Activated CD4-positive, alpha-beta T cell treated with anti-CD3 and anti-CD28 coated beads, Interleukin-2, amount 10 ng/mL, durations not matched to agents 7 days and 5 days (primary cell): Measurements from ENCODE around the gene NEURL1B. TPM values are rescaled to one million over a fixed set of nuclear protein-coding genes. Genes with fewer than 3 reads are reported as not detected.

Experiments
- CTCF ChIA-PET: fragments of 350-600 bp; sonication (Branson Sonifier 250); formaldehyde crosslinking; loops from one replicate; lab custom pipeline; 2021; ENCODE audit warnings: antibody characterized with exemption; lab: Charles Lee
- POLR2A ChIA-PET: fragments of 350-600 bp; sonication (Branson Sonifier 250); formaldehyde crosslinking; loops from one replicate; lab custom pipeline; 2021; ENCODE audit warnings: antibody characterized with exemption; lab: Charles Lee
- DNase-seq: peaks from one replicate; pipeline ENCODE4 v3.0.0-alpha.2; 2020
- H3K27ac Mint-ChIP-seq: one replicate; pipeline ENCODE4 v1.8.0; 2021; ENCODE audit warnings: mild to moderate bottlenecking, moderate library complexity, mixed read lengths
- H3K27me3 Mint-ChIP-seq: one replicate; pipeline ENCODE4 v1.8.0; 2021; ENCODE audit warnings: mixed read lengths
- H3K36me3 Mint-ChIP-seq: one replicate; pipeline ENCODE4 v1.8.0; 2021; ENCODE audit warnings: low read depth, mixed read lengths
- H3K4me1 Mint-ChIP-seq: one replicate; pipeline ENCODE4 v1.8.0; 2021; ENCODE audit warnings: mixed read lengths
- H3K4me3 Mint-ChIP-seq: one replicate; pipeline ENCODE4 v1.8.0; 2021; ENCODE audit warnings: mild to moderate bottlenecking, moderate library complexity, mixed read lengths
- H3K9me3 Mint-ChIP-seq: one replicate; pipeline ENCODE4 v1.8.0; 2021; ENCODE audit warnings: mixed read lengths
- total RNA-seq, 2 experiments: library from RNA; stranded (reverse); gene quantifications; one replicate each; pipeline ENCODE4 v1.2.3, GENCODE V29; 2021

NEURL1B gene
- total RNA-seq, 2 experiments from 2014 or later = 7.8 to 8.7 TPM

DNA sequence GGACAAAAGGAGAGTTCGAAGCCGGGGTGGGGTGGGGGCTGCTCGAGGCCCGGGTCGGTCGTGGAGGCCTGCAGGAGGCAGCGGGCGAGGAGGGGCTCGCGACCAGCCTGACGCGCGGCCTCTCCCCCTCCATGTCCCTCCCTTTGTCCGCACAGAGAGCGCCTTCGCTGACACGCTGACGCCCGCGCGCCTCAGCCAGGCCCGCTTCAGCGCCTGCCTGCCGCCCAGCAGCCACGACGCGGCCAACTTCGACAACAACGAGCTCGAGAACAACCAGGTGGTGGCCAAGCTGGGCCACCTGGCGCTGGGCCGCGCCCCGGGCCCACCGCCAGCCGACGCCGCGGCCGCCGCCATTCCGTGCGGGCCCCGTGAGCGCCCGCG lies 42.2 kb downstream of the NEURL1B start:
- H3K36me3 Mint-ChIP-seq = no peaks in the 10 kb centered on the region
- peaks cover 15% of the 10 kb centered on the region for H3K27me3 Mint-ChIP-seq
- POLR2A ChIA-PET = no interaction called here
- H3K9me3 Mint-ChIP-seq = no peaks in the 10 kb centered on the region
- DNase-seq = no peak
- CTCF ChIA-PET = no interaction called here
- H3K4me1 Mint-ChIP-seq = peaks cover 12% of the 10 kb centered on the region
- no peak overlapping the region for H3K27ac Mint-ChIP-seq
- H3K4me3 Mint-ChIP-seq = peak overlapping the region; percentile 28

DNA sequence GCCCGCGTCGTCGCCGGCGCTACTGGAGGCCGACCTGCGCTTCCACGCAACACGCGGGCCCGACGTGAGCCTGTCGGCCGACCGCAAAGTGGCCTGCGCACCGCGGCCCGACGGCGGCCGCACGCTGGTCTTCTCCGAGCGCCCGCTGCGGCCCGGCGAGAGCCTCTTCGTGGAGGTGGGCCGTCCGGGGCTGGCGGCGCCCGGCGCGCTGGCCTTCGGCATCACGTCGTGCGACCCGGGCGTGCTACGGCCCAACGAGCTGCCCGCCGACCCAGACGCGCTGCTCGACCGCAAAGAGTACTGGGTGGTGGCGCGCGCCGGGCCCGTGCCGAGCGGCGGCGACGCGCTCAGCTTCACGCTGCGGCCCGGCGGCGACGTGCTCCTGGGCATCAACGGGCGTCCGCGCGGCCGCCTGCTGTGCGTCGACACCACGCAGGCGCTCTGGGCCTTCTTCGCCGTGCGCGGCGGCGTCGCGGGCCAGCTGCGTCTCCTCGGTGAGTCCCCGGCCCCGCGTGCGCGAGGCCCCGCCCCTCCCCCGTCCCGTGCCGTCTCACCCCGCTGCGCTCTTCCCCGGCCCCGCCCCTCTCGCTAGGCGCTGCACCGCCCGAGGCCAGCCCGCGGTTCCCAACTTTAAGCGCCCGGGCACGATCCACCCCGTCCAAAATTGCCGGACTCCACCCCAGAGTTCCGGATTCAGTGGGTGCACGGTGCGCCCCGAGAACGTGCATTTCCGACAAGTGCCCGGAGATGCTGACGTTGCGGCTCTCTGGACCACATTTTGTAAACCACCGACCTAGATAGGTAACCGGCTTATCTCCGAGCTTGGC lies 42.8 kb downstream of the NEURL1B start:
- Mint-ChIP-seq H3K27me3 (peaks cover 15% of the 10 kb centered on the region), H3K36me3 (no peaks in the 10 kb centered on the region), H3K9me3 (no peaks in the 10 kb centered on the region), H3K27ac (no peak overlapping the region), H3K4me3 (peak overlapping the region; percentile 59), H3K4me1 (peaks cover 18% of the 10 kb centered on the region)
- DNase-seq = peak; percentile 53
- POLR2A ChIA-PET = no interaction called here
- CTCF ChIA-PET = interaction anchor here (0.7 to 1.0 kb wide), 2 partner anchors 50 to 61 kb away, joined by 3 read pairs; no protein-coding TSS in a partner anchor

- ChIA-PET CTCF (interaction anchor here (1.0 kb wide), 1 partner anchor 51 kb away, joined by 3 read pairs; no protein-coding TSS in a partner anchor), POLR2A (no interaction called here)
- Mint-ChIP-seq H3K27ac (no peak overlapping the region), H3K9me3 (no peaks in the 10 kb centered on the region), H3K36me3 (no peaks in the 10 kb centered on the region), H3K4me1 (peaks cover 26% of the 10 kb centered on the region), H3K27me3 (peaks cover 15% of the 10 kb centered on the region), H3K4me3 (no peak overlapping the region)
- DNase-seq = no peak
Measured at GRCh38 chr5:172685091-172685490, 44.0 kb downstream of the NEURL1B start.

GRCh38 chr5:172686111-172686510 lies 45.0 kb downstream of the NEURL1B start:
- Mint-ChIP-seq H3K27ac (no peak overlapping the region), H3K27me3 (peaks cover 15% of the 10 kb centered on the region), H3K9me3 (no peaks in the 10 kb centered on the region), H3K4me1 (peaks cover 31% of the 10 kb centered on the region), H3K4me3 (no peak overlapping the region), H3K36me3 (no peaks in the 10 kb centered on the region)
- no peak for DNase-seq
- POLR2A ChIA-PET = no interaction called here
- CTCF ChIA-PET = no interaction called here

DNA sequence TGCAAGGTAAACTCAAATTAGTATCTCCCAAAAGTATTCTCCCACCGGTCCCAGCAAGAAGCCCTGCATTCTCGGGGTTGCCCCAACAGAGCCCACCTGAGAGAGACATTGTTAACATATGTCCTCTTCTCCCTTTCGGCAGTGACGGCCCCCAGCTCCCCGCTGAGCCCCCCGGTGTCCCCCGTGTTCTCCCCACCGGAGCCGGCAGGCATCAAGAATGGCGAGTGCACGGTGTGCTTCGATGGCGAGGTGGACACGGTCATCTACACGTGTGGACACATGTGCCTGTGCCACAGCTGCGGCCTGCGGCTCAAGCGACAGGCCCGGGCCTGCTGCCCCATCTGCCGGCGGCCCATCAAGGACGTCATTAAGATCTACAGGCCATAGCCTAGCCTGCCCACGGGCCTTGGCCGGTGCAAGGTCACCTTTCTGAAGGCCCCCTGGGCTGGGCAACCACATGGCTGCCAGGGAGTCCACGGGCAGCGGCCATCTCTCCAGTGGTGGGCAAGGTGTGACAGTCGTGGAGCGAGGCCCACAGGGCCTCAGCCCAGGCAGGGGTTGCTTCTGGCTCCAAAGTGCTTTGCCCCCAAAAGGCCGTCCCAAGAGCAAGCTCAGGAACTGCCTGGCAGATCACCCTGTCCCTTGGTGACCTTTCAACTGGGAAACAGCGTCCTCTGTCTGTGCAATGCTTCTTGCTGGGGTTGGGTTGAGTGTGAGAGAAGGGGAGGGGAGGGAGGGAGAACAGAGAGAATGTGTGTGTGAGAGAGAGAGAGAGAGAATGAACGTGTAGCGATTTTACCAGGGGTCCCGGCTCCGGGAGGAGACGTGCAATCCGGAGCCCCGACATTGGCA lies 45.7 kb downstream of the NEURL1B start:
- no peak for DNase-seq
- Mint-ChIP-seq H3K4me3 (no peak overlapping the region), H3K36me3 (no peaks in the 10 kb centered on the region), H3K27me3 (peaks cover 14% of the 10 kb centered on the region), H3K9me3 (no peaks in the 10 kb centered on the region), H3K4me1 (peaks cover 31% of the 10 kb centered on the region), H3K27ac (no peak overlapping the region)
- CTCF ChIA-PET = interaction anchor here (1.7 kb wide), 1 partner anchor 10 kb away, joined by 5 read pairs; no protein-coding TSS in a partner anchor
- POLR2A ChIA-PET = no interaction called here

GRCh38 chr5:172687940-172688339 lies 46.9 kb downstream of the NEURL1B start:
- H3K27ac Mint-ChIP-seq = peak overlapping the region; percentile 77
- DNase-seq = no peak
- ChIA-PET POLR2A (no interaction called here), CTCF (interaction anchor here (1.0 to 1.7 kb wide), 2 partner anchors 9 to 25 kb away, joined by 3 to 5 read pairs; no protein-coding TSS in a partner anchor)
- H3K27me3 Mint-ChIP-seq = peaks cover 7% of the 10 kb centered on the region
- H3K9me3 Mint-ChIP-seq = no peaks in the 10 kb centered on the region
- no peaks in the 10 kb centered on the region for H3K36me3 Mint-ChIP-seq
- no peak overlapping the region for H3K4me3 Mint-ChIP-seq
- peaks cover 29% of the 10 kb centered on the region for H3K4me1 Mint-ChIP-seq

DNA sequence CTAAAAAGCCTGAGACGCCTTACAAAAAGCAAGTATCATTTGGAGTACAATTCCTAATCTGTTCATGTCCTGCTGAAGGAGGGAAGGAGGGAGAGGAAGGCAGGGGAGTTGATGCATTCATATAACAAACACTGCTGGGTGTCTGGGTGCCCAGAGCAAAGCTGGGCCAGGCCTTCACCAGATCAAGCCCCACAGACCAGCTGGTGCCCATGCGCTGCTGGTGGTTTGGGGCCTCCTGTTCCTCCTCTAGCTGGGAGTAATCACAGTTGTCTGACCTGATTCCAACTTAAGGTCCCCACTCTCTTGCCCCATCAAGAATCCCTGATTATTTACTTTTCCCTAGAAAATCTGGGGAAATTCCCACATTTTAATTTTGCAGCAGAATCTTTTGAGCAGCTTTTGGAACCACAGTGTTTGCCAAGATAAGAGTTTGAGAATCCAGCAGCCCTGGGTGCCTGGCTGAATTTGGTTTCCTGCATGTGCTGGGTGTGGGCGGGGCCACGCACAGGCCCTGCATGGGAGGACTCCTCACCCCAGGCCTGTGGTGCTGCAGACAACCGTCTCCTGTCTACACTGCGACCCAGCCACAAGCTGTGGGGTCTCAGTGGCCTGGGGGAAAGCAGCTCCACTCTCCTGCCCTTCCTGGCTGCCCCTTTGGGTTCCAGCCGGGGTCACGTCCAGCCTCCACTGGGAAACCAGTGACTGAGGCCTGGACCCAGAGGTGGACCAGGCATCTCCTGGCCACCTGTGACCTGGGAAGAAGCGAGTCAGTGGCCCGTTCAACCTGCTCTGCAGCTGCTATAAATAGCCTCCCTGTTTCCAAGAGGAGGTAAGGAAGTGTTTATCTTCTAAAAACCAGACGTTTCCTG lies 47.5 kb downstream of the NEURL1B start:
- peak; percentile 58 for DNase-seq
- Mint-ChIP-seq H3K4me3 (no peak overlapping the region), H3K36me3 (no peaks in the 10 kb centered on the region), H3K4me1 (peaks cover 27% of the 10 kb centered on the region), H3K27ac (peak overlapping the region; percentile 77), H3K9me3 (no peaks in the 10 kb centered on the region), H3K27me3 (peaks cover 5% of the 10 kb centered on the region)
- ChIA-PET POLR2A (no interaction called here), CTCF (interaction anchor here (0.7 to 1.7 kb wide), 3 partner anchors 8 to 25 kb away, joined by 3 to 5 read pairs (median 4); no protein-coding TSS in a partner anchor)

DNA sequence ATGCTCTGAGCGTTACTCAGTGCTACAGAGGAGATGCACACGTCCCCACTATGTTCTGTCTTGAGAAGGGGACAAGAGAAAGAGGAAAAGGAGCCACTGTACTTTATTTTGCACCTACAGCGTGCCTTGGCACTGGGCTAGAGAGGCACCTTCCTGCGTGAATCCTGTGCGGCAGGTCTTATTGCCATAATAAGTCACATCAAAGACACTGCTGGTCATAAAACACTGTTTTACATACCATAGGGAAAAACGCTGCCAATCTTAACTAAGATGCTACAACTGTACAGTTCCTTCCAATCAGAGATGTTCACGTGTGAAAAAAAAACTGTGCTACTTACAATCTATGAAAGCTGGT lies 48.1 kb downstream of the NEURL1B start:
- CTCF ChIA-PET = no interaction called here
- H3K36me3 Mint-ChIP-seq = no peaks in the 10 kb centered on the region
- POLR2A ChIA-PET = no interaction called here
- no peaks in the 10 kb centered on the region for H3K9me3 Mint-ChIP-seq
- peak overlapping the region; percentile 77 for H3K27ac Mint-ChIP-seq
- H3K4me1 Mint-ChIP-seq = peaks cover 26% of the 10 kb centered on the region
- H3K27me3 Mint-ChIP-seq = peaks cover 4% of the 10 kb centered on the region
- no peak overlapping the region for H3K4me3 Mint-ChIP-seq
- DNase-seq = no peak

DNA sequence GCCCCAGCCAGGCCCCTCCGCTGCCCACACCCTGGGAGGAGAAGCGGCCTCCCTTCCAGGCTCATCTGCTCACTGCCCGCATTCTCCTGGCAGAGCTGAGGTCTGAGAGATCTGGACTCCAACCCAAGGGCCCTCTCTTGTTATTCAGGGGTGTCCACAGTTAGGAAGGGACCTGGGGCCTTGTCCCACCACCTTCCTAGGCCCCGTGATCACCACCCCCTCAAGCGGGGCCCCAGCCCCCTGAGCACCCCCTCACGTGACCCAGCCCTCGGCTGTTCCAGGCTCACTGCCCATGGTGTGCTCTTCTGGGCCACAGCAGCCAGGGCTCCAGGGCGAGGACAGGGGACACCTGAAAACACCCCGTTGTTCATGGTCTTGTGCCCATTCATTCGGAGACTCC lies 48.7 kb downstream of the NEURL1B start:
- ChIA-PET CTCF (no interaction called here), POLR2A (no interaction called here)
- no peak overlapping the region for H3K27ac Mint-ChIP-seq

DNA sequence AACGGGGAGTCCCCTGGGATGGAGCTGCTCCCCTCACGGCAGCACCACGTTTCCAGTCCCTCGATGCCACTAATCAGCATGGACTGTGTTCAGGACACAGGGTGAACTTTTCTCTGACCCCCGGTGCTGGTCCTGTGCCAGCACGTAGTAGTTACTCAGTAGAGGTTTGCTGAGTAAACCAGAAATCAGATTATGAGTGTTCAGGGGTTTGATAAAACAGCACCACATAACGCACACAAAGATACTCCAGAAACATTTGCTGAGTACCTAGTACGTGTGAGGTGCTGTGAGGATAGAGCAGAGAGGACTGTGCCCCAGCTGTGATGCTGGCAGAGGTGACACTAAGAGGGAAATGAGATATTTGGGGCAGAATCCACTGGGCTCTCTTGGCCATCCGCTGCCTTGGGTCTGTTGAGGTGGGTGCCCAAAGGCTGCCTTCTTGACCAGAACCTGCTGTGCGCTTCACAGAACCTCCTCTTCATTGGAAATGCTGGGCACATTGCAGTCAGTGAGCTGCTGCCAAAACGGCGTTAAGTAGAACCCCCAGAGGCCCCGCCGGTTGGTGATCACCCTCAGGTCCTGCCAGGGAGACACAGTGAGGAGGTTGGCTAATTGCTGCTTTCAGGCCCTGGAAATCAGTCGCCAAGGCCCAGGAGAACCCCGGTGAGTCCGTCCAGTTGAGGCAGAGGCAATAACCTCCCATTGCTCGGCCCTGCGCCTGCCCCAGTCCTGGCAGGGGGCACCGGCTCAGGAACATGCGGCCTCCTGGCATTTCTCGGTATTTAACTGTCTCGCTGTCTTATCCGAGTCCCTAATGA lies 49.4 kb downstream of the NEURL1B start:
- no peak overlapping the region for H3K4me3 Mint-ChIP-seq
- H3K36me3 Mint-ChIP-seq = no peaks in the 10 kb centered on the region
- POLR2A ChIA-PET = no interaction called here
- no peak for DNase-seq
- no peak overlapping the region for H3K27ac Mint-ChIP-seq
- H3K27me3 Mint-ChIP-seq = no peaks in the 10 kb centered on the region
- no peaks in the 10 kb centered on the region for H3K9me3 Mint-ChIP-seq
- peaks cover 27% of the 10 kb centered on the region for H3K4me1 Mint-ChIP-seq
- CTCF ChIA-PET = no interaction called here

More for the DNA sequence above, 48.7 kb downstream of the NEURL1B start:
- Mint-ChIP-seq H3K4me1 (peaks cover 25% of the 10 kb centered on the region), H3K4me3 (no peak overlapping the region), H3K36me3 (no peaks in the 10 kb centered on the region), H3K27me3 (no peaks in the 10 kb centered on the region), H3K9me3 (no peaks in the 10 kb centered on the region)
- DNase-seq = no peak

- H3K9me3 Mint-ChIP-seq = no peaks in the 10 kb centered on the region
- peaks cover 29% of the 10 kb centered on the region for H3K4me1 Mint-ChIP-seq
- H3K4me3 Mint-ChIP-seq = no peak overlapping the region
- no peaks in the 10 kb centered on the region for H3K36me3 Mint-ChIP-seq
- no peak overlapping the region for H3K27ac Mint-ChIP-seq
- POLR2A ChIA-PET = no interaction called here
- H3K27me3 Mint-ChIP-seq = no peaks in the 10 kb centered on the region
- CTCF ChIA-PET = interaction anchor here (0.8 kb wide), 1 partner anchor 15 kb away, joined by 3 read pairs; no protein-coding TSS in a partner anchor
- no peak for DNase-seq
Measured at GRCh38 chr5:172691886-172692285, 50.8 kb downstream of the NEURL1B start.
